Measurements from ENCODE around the gene SUMO4.

Gene SUMO4

DNA sequence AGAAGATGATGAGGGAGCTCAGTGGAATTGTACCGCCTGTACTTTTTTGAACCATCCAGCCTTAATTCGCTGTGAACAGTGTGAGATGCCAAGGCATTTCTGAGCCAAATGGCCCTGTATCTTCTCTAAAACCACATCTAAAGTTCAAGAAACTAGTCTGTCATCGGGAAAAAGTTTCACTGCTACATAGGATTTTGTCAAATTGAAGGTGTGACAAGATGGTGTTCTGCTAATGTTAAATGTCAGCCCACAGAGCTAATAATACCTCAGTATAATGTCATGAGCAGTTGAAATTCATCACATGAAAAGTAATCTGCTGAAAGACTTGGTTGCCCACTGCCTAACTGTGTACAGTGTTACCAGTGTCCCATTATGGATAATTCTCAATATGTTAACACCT, 9.6 kb downstream of the SUMO4 start:
- peak overlapping the region; percentile 63 for H3K27ac Mint-ChIP-seq

DNA sequence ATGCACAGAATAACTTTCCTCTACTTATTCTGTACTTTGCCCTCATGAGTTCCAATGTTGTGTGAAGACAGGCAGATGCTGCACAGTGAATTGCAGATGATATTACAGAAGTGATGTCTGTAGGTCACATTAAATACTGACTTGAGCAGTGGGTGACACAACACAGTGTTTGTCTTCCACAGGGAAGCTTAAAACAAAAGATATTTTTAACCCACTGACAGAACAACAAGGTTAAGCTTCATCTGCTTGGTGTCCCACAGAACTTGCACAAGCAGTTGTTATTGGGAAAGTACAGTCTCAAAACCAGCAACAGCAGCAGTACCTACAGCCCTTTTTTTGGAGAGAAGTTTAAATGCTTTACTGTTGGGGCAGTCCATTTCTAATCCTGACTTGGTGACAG, 10.5 kb downstream of the SUMO4 start:
- Mint-ChIP-seq H3K9me3 (peaks cover 7% of the 10 kb centered on the region), H3K27me3 (no peaks in the 10 kb centered on the region), H3K27ac (no peak overlapping the region), H3K36me3 (ENCODE audit: low read depth) (peaks cover 72% of the 10 kb centered on the region), H3K4me1 (ENCODE audit: low read depth) (peaks cover 34% of the 10 kb centered on the region), H3K4me3 (no peak overlapping the region)

More for the DNA sequence above, 9.6 kb downstream of the SUMO4 start:
- H3K4me3 Mint-ChIP-seq, result no peak overlapping the region
- peaks cover 38% of the 10 kb centered on the region for H3K4me1 Mint-ChIP-seq (ENCODE audit: low read depth)
- H3K27me3 Mint-ChIP-seq, result no peaks in the 10 kb centered on the region
- H3K36me3 Mint-ChIP-seq (ENCODE audit: low read depth), result peaks cover 75% of the 10 kb centered on the region
- peaks cover under 1% of the 10 kb centered on the region for H3K9me3 Mint-ChIP-seq

DNA sequence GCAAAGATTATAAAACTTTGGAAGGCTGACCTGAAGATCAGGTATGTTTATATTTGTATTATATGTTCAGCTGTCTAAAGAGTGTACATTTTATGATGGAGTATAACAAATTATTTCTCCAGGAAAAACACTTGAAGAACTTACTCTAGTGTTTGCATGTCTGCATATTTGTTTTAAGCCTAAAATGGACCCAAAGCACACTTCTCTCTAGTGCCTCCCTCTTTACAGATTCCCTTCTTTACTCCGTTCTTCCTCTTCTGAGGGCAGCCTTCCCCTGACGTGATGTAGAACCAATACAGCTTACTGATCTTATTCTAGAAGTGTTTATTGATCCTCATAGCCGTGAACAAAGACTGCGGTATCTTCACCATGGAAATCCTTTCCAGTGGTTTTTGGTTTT, 13.9 kb downstream of the SUMO4 start:
- peaks cover 31% of the 10 kb centered on the region for H3K4me1 Mint-ChIP-seq (ENCODE audit: low read depth)
- H3K27ac Mint-ChIP-seq, result no peak overlapping the region
- H3K27me3 Mint-ChIP-seq, result no peaks in the 10 kb centered on the region
- H3K4me3 Mint-ChIP-seq, result no peak overlapping the region
- peaks cover 16% of the 10 kb centered on the region for H3K9me3 Mint-ChIP-seq
- H3K36me3 Mint-ChIP-seq (ENCODE audit: low read depth), result peaks cover 55% of the 10 kb centered on the region

DNA sequence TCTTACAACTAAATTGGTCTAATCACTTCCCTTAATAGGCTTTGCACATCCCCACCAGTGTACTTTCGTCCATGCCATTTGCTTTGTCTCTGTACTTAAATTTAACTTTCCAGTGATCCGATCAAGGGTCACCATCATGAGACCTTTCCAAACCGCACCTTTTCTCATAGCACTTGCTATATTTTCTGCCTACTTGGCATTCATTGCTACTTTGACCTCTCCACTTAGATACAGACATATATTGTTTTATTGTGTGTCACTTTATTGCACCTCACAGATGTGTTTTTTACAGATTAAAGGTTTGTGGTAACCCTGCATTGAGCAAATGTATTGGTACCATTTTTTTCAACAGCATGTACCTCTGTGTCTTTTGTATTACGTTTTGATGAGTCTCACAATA, 14.8 kb downstream of the SUMO4 start:
- Mint-ChIP-seq H3K9me3 (peaks cover 16% of the 10 kb centered on the region), H3K4me1 (ENCODE audit: low read depth) (peaks cover 28% of the 10 kb centered on the region), H3K27me3 (no peaks in the 10 kb centered on the region), H3K36me3 (ENCODE audit: low read depth) (peaks cover 47% of the 10 kb centered on the region), H3K4me3 (no peak overlapping the region), H3K27ac (no peak overlapping the region)

DNA sequence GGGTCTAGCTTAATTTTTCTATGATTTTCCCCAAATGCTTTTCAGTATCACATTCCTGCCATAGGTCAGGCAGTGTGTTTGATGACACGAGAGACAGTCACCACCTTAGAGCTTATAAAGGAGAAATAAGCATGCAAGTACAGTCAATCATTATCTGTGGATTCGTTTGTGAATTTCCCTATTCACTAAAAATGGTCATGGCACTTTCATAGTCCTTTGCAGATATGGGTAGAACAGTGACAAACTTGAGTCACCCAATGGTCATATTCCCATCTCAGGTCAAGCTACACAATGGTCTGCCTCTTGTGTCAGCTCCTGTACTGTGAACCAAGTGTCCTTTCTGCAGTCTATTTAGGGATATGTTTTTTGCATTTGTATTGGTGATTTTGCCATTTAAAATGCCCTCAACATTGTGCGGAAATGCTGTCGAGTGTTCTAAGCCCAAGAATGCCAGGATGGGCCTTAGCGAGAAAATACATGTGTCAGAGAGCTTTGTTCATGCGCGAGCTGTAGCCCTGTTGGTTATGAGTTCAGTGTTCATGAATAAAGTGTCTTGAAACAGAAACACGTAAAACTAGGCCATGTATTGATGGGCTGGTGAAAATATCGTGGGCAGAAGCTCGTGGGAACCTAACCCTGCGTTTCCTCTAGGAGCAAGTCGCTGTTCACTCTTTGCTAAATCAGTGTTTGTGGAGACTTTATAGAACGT, 19.8 kb downstream of the SUMO4 start:
- Mint-ChIP-seq H3K27me3 (no peaks in the 10 kb centered on the region), H3K9me3 (peaks cover 13% of the 10 kb centered on the region), H3K27ac (no peak overlapping the region), H3K36me3 (ENCODE audit: low read depth) (peaks cover 9% of the 10 kb centered on the region), H3K4me3 (no peak overlapping the region), H3K4me1 (ENCODE audit: low read depth) (peaks cover 22% of the 10 kb centered on the region)

DNA sequence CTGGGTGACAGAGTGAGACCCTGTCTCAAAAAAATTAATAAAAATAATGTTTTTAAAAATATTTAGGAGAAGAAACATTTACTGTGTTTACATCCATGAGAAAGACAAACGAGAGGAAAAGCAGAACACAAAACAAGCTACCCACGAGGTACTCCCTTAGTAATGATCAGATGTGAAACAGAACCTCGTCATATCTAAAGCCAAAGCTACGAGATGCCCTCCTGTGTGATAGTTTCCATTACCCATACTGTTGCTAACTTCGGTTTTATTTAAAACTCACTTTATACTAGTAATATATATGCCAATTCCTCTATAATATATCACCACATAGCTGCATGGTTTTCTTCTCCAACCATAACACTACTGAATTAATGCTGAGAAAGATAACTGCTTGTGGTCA, 21.1 kb downstream of the SUMO4 start:
- Mint-ChIP-seq H3K27me3 (no peaks in the 10 kb centered on the region), H3K36me3 (ENCODE audit: low read depth) (peaks cover 5% of the 10 kb centered on the region), H3K4me3 (no peak overlapping the region), H3K9me3 (peaks cover 6% of the 10 kb centered on the region), H3K4me1 (ENCODE audit: low read depth) (peaks cover 11% of the 10 kb centered on the region), H3K27ac (no peak overlapping the region)

DNA sequence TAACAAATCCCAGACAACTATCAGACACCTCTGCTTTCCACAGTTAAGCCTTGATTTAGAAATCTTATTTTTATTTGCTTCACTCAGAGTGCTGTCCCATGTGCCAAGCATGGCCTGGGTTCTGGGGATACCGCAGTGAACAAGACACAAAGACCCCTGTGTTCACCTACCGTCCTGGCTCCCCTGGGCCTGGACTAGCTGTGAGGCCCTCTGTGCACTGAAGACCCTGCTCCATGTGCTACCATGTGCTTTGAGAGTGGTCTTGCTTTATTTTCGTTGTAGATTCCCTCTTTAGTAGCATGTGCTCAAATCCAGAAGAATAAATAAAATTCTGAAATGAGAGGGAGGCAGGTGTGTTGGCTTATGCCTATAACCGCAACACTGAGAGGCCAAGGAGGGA, 22.5 kb downstream of the SUMO4 start:
- no peak overlapping the region for H3K27ac Mint-ChIP-seq
- H3K4me1 Mint-ChIP-seq (ENCODE audit: low read depth), result peaks cover 10% of the 10 kb centered on the region
- H3K9me3 Mint-ChIP-seq, result no peaks in the 10 kb centered on the region
- H3K36me3 Mint-ChIP-seq (ENCODE audit: low read depth), result no peaks in the 10 kb centered on the region
- no peak overlapping the region for H3K4me3 Mint-ChIP-seq
- no peaks in the 10 kb centered on the region for H3K27me3 Mint-ChIP-seq

DNA sequence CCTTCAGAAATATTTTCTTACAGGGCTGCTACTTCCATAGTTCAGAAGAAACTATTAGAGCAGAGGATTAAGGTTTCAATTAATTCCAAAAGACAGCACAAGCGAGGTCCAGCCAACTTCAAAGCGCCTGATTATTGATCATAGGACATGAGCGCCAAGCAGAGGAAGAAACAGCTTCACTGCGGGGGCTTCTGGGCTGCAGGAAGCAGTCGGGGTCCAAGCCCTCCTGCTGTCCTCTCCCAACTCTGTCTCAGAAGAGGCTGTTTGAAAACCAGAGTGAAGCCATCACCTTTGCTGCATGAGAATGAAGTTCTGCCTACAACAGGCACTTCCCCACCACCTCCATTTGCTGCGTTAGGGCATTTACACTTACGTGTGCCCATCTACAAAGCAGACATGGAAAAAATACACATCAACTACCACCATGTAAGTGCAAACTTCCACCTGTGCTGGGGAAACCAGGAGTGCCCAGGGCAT, 23.9 kb downstream of the SUMO4 start:
- Mint-ChIP-seq H3K27me3 (no peaks in the 10 kb centered on the region), H3K4me1 (ENCODE audit: low read depth) (peaks cover 10% of the 10 kb centered on the region), H3K27ac (no peak overlapping the region), H3K36me3 (ENCODE audit: low read depth) (no peaks in the 10 kb centered on the region), H3K4me3 (no peak overlapping the region), H3K9me3 (no peaks in the 10 kb centered on the region)

DNA sequence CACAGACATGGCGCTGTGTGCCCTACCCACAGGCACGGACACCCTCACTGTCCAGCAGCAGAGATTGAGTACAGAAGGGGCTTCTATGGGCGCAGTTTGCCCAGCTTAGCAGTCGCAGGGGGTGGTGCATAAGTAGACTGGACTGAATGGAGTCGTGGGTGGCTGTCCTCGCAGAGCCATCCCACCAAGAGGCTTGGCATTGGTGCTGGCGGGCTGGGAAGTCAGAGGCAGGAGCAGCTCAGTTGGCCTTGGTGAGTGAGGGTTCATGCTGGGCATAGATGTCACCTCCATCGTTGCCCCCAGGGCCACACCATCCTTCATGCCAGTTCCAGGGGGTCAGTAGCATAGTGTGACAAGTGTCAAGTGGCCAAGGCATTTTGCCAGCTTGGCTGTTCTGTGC, 25.2 kb downstream of the SUMO4 start:
- H3K4me3 Mint-ChIP-seq, result no peak overlapping the region
- no peaks in the 10 kb centered on the region for H3K27me3 Mint-ChIP-seq
- no peaks in the 10 kb centered on the region for H3K36me3 Mint-ChIP-seq (ENCODE audit: low read depth)
- H3K4me1 Mint-ChIP-seq (ENCODE audit: low read depth), result peaks cover 4% of the 10 kb centered on the region
- no peaks in the 10 kb centered on the region for H3K9me3 Mint-ChIP-seq
- H3K27ac Mint-ChIP-seq, result no peak overlapping the region

DNA sequence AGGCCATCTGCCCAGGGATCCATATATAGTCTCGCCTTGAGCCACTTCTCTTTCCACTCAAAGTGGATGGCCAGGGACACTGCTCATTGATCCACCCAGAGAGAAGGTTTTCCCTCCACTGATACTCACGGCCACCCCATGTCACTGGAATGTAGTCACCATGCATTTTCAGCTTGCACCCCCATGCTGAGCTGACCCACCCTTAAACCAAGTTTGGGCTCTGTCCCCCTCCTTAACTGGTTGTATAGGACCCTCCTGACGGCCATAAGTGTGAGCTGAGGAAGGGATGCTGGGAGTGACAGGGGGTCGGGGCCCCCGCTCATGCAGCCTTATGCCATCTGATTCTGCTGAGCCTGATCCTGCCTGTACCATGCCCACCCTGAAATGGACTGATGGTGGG, 25.7 kb downstream of the SUMO4 start:
- Mint-ChIP-seq H3K27me3 (no peaks in the 10 kb centered on the region), H3K4me3 (no peak overlapping the region), H3K9me3 (no peaks in the 10 kb centered on the region), H3K4me1 (ENCODE audit: low read depth) (no peaks in the 10 kb centered on the region), H3K27ac (no peak overlapping the region), H3K36me3 (ENCODE audit: low read depth) (no peaks in the 10 kb centered on the region)

DNA sequence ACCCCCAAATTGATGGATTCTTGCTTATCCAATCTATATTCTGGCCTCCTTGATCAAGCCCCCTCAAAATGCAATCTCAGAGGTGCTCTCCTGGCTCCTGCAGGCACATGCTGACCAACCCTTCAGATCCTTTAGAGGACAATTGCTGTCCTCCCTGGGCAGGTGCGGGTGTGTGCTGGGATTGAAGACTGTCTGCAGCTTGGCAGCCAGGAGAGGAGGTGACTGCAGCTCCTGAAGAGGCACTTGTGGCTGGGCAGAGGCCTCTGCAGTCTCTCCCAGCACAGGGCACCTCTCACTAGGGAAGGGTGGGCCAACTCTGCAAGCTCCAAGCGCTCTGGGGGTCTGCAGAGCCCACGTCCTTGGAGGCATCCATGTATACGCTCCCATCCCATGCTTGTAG, 28.5 kb downstream of the SUMO4 start:
- Mint-ChIP-seq H3K27me3 (no peaks in the 10 kb centered on the region), H3K4me3 (no peak overlapping the region), H3K9me3 (no peaks in the 10 kb centered on the region), H3K27ac (no peak overlapping the region), H3K4me1 (ENCODE audit: low read depth) (peaks cover 5% of the 10 kb centered on the region), H3K36me3 (ENCODE audit: low read depth) (no peaks in the 10 kb centered on the region)

DNA sequence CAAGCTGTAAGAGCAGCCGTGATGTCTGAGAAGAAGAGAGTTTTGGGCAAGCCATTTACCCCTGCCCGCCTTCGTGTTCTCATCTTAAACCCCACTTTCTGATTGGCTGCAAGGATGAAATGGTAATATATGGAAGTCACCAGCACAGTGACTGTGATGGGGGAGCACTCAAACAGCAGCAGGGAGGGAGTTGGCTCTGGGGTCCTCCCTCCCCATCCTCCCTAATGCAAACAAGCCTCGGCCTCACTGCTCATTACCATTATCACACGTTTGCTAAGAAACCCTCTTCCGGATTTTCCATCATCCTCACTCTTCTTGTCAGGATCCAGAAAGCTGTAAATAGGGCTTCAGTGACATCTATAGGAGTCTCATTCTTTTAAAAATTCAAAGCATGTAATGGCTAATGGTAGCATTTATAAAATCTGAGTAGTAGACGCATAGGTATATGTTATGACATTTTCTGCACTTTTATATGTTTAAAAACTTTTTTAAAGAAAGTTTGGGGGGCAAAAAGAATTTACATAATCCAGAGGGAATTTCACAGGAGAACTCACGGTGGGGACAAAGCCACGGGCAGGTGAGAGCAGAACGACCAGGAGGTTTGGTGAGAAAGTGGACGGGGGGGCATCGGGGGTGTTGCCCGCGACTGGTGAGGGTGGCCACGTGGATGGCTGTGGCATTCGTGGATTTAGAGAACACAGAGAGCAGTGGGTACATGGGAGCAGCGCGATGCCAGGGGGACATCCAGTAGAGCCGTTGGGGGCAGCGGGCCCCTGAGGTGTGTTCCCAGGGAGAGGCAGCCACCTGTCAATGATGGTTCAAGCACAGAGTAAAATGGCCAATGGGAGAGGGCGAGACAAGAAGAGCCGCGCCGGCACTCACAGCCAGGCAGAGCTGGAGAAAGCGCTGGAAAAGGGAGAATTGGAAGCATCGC, 29.6 kb downstream of the SUMO4 start:
- Mint-ChIP-seq H3K9me3 (no peaks in the 10 kb centered on the region), H3K36me3 (ENCODE audit: low read depth) (no peaks in the 10 kb centered on the region), H3K4me1 (ENCODE audit: low read depth) (peaks cover 5% of the 10 kb centered on the region), H3K27ac (no peak overlapping the region), H3K27me3 (no peaks in the 10 kb centered on the region), H3K4me3 (no peak overlapping the region)

DNA sequence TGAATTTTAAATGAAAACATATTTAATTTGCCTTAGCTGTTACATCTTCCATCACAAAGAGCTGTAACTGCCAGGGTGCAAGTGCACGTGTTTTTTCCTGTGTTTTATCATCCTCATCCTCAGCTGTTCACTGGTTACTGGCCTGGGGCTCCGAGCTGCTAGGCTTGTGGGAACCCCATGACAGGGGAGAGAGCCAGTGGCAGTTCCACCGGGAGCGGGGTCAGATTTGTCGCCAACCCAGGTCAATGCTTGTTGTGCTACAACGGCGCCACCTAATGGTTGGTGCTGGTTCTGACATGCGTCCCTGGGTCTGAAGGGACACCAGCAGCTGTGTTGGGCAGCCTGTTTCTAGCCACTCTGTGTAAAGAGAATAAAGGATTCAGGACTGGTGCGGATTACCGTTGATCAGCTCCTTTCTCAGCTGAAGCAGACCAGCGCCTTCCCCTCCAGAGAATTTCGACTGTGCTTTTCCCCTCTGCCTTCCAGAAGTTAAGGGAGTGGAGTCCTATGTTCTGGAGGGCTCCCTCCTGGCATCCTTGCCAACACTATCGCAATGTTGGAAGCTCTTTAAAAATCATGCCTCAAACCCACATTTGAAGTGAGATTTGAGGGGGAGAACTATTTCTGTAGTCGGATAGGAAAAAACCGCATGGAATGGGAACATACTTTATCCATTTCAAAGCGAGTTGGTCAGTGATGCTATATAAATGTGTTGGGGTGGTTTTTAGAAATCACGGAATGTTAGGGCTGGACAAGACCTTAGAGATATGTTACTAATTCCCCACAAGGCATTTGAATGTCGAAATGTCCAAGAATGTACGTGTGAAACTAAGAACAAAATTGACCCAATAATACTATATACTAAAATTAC, 32.1 kb downstream of the SUMO4 start:
- Mint-ChIP-seq H3K9me3 (no peaks in the 10 kb centered on the region), H3K4me1 (ENCODE audit: low read depth) (peaks cover 8% of the 10 kb centered on the region), H3K4me3 (peak overlapping the region; percentile 47), H3K27me3 (no peaks in the 10 kb centered on the region), H3K27ac (peak overlapping the region; percentile 52), H3K36me3 (ENCODE audit: low read depth) (no peaks in the 10 kb centered on the region)

DNA sequence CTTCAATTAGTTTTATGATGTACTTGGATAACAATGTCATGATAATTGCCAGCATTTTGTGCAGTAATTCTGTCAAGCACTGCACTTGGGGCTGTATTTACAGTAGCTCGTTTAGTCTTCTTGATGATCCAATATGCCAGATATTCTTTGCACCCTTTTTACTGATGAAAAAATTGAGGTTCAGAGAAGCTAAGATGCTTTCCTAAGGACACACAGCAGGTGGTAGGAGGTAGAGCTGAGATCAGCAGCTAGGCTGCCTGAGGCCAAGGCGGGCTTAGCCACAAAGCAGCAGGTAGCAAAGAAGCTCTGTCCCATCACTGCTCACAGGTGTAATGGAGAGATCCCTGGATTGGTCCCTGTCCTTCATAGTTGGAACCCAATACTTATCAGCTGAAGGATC, 33.3 kb downstream of the SUMO4 start:
- no peak overlapping the region for H3K4me3 Mint-ChIP-seq
- H3K4me1 Mint-ChIP-seq (ENCODE audit: low read depth), result peaks cover 16% of the 10 kb centered on the region
- H3K27me3 Mint-ChIP-seq, result no peaks in the 10 kb centered on the region
- H3K36me3 Mint-ChIP-seq (ENCODE audit: low read depth), result no peaks in the 10 kb centered on the region
- no peak overlapping the region for H3K27ac Mint-ChIP-seq
- H3K9me3 Mint-ChIP-seq, result no peaks in the 10 kb centered on the region

DNA sequence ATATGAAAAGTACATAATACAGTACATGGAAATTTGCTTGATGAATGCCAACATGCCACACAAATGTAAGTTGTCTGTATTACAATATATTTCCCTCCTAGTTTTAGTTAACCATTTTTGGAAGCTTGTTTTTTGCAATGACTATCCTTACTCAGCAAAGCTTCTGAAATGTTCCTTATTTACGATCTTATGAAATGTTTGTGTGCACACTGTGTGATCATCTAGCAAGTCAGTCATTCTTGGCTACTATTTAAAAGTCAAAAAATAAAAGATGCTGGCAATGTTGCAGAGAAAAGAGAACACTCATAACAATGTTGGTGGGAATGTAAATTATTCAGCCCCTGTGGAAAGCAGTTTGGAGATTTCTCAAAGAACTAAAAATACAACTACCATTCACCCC, 33.8 kb downstream of the SUMO4 start:
- H3K4me1 Mint-ChIP-seq (ENCODE audit: low read depth), result peaks cover 17% of the 10 kb centered on the region
- no peaks in the 10 kb centered on the region for H3K36me3 Mint-ChIP-seq (ENCODE audit: low read depth)
- no peak overlapping the region for H3K4me3 Mint-ChIP-seq

More for the DNA sequence above, 33.8 kb downstream of the SUMO4 start:
- no peak overlapping the region for H3K27ac Mint-ChIP-seq
- no peaks in the 10 kb centered on the region for H3K27me3 Mint-ChIP-seq
- H3K9me3 Mint-ChIP-seq, result no peaks in the 10 kb centered on the region

Measured in stimulated activated naive CD8-positive, alpha-beta T cell treated with anti-CD3 and anti-CD28 coated beads, Interleukin-15, Interleukin-2, amounts not matched to agents 100 ng/mL and 50 ng/mL, for 24 hours (primary cell).